ENCODE measurements around the gene CDYL2.
"Not testable (repeated sequence)": the region's sequence is repeated elsewhere in the genome, so short reads cannot be mapped to it uniquely, and the experiment has no call there.

CDYL2 gene

GRCh38 chr16:80806927-80807340 is 2.5 kb upstream of the CDYL2 start:
- DNase-seq = no peak

GRCh38 chr16:80806289-80806688 is 1.9 kb upstream of the CDYL2 start:
- no peak for DNase-seq

DNA sequence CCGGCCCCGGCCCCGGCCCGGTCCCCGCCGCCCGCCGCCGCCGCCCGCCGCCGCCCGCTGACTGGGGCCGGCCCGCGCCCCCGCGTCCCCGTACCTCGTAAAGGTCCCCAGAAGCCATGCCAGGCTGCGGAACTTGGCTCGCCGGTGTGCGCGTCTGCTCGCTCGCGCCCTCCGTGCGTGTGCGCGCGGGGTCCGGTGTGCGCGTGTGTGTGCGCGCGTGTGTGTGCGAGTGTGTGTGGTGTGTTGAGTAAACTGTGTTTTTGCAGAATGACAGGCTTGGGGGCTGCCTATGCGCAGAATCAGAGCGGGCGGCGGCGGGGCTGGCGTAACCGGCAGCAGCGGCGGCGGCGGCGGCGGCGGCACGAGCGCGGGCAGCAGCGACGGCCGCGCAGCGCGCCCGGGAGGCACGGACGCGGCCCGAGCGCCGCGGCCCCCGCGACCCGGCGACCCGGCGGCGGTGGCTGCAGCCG is 307 bp downstream of the CDYL2 start:
- no peak for DNase-seq

- no peak for DNase-seq
Measured at GRCh38 chr16:80803339-80804055, 901 bp downstream of the CDYL2 start.

DNA sequence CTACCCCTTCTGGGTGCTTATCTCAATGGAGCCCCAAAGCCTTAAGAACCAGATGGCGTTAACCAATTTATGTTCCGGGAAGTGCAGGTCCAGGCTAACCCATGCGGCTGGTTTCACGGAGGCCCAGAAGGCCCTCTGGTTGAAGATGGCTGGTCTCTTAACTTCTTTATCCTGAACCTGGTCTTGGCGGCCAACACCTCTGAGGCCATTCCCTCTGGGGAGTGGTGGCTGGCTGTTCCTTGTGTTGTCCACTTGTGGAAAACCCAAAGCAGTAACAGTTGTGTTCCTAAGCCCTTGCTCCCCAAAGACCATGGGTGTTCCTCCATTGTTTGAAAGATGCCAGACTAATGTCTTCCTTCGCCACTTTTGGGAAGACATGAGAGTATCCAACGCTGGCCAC is 1.5 kb downstream of the CDYL2 start:
- no peak for DNase-seq

- no peak for DNase-seq
Measured at GRCh38 chr16:80802138-80802537, 2.3 kb downstream of the CDYL2 start.

GRCh38 chr16:80794071-80794470 is 10.3 kb downstream of the CDYL2 start:
- DNase-seq = no peak

- DNase-seq = no peak
Measured at GRCh38 chr16:80792031-80792430, 12.4 kb downstream of the CDYL2 start.

DNA sequence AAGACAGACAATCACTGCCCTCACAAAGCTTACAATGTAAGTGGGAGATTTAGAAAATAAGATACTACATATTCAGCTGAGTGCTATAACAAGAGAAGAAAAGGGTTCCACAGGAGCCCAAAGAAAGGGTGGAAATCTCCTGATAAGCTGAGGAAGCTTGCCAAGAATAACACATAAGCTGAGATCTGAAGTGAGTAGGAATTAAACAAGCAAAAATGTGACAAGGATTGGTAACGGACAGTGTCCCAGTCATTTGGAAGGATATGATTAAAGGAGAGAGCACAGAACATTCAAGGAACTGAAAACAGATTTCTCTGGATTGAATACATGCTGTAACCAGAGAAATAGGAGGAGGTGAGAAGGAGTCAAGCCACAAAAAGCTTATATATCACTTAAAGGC is 13.0 kb downstream of the CDYL2 start:
- DNase-seq = no peak

- no peak for DNase-seq
Measured at GRCh38 chr16:80790751-80791150, 13.6 kb downstream of the CDYL2 start.

DNA sequence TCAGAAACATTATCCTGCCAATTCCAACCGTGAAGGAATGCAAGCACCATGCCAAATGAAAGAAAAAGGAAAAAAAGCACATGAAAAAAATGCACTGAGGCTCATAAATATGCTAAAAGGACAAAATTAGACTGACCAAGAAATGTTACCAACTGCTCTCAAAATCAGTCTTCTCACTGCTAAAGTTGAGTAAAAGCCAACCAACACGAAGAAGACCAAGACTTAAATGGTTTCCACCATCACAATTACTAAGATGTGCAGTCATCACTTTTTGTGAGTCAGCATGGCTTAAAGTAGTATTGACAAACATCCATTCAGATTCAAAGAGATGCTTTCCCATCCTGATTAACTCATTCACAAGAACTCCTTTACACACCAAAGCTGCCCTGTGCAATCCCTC is 16.4 kb downstream of the CDYL2 start:
- DNase-seq = no peak

DNA sequence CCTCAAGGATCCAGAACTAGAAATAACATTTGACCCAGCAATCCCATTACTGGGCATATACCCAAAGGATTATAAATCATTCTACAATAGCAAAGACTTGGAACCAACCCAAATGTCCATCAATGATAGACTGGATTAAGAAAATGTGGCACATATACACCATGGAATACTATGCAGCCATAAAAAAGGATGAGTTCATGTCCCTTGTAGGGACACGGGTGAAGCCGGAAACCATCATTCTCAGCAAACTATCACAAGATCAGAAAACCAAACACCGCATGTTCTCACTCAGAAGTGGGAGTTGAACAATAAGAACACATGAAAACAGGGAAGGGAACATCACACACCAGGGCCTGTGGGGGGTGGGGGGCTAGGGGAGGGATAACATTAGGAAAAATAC is 17.8 kb downstream of the CDYL2 start:
- not testable (repeated sequence) for DNase-seq

DNA sequence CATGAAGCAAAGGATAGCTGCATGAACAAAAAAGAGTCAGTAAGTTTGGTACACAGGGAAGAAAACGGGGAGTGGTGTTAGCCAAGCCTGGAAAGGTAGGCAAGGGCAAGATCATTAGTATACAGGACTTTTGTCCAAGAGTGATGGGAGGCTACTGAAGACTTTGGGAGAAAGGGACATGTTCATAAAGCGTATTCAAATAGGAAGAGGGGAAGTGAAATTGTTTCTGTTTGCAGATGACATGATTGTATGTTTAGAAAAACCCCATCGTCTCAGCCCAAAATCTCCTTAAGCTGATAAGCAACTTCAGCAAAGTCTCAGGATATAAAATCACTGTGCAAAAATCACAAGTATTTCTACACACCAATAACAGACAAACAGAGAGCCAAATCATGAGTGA is 19.4 kb downstream of the CDYL2 start:
- DNase-seq = no peak

DNA sequence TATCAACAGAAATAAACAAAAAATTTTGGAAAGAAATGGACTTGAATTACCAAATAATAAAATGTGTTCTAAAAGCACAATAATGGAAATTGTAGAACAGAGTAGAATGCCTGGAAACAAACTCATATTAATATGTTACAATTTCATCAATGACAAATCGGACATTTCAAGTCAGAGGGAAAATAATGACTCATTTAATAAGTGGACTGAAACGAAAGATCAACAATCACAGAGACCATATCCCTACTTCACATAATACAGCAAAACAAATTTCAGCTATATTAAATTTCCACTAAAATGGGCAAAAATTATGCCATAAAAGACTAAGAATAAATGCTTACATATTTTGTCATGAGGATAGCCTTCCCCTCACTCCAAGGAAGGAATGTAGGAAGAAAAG is 25.7 kb downstream of the CDYL2 start:
- no peak for DNase-seq

GRCh38 chr16:80776856-80777255 is 27.5 kb downstream of the CDYL2 start:
- DNase-seq = no peak

- no peak for DNase-seq
Measured at GRCh38 chr16:80775450-80775849, 28.9 kb downstream of the CDYL2 start.

DNA sequence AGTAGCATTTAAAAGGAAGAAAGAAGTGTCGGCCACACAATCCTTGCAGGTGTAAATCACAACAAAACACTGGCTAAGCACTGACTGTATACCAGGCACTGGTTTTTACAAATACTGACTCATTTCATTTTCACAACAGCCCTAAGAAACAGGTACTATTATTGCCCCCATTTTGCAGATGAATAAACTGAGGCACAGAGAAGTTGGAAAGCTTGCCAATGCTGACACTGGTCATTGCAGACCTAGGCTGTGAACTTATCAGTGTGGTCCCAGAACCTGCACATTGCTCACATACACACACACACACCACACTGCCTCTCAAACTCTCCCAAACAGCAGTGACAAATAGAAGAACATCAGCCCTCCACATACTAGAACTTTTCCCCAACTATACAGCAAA is 37.6 kb downstream of the CDYL2 start:
- DNase-seq = no peak

- no peak for DNase-seq
Measured at GRCh38 chr16:80759419-80760162, 44.8 kb downstream of the CDYL2 start.

- no peak for DNase-seq
Measured at GRCh38 chr16:80754476-80754875, 49.9 kb downstream of the CDYL2 start.

- no peak for DNase-seq
Measured at GRCh38 chr16:80752541-80752940, 51.9 kb downstream of the CDYL2 start.

DNA sequence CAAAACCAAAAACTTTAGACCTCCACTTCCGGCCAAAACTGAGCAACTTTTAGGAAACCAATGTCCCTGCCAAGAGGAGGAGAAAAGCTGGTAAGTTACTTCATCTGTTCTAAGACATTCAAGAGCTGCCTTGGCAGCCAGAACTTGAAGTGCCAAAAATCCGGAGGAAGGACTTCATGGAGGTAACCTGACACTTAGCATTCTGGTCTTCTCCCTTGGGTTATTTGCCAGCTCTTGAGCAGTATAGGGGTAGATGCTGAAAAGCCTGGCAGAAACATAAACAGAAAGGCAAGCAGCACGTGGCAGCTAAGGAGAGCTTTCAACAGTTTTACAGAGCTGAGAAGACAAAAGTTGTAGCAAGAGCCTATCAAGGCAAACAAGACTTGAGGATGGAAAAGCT is 53.2 kb downstream of the CDYL2 start:
- DNase-seq = no peak

- no peak for DNase-seq
Measured at GRCh38 chr16:80746231-80746630, 58.2 kb downstream of the CDYL2 start.

DNA sequence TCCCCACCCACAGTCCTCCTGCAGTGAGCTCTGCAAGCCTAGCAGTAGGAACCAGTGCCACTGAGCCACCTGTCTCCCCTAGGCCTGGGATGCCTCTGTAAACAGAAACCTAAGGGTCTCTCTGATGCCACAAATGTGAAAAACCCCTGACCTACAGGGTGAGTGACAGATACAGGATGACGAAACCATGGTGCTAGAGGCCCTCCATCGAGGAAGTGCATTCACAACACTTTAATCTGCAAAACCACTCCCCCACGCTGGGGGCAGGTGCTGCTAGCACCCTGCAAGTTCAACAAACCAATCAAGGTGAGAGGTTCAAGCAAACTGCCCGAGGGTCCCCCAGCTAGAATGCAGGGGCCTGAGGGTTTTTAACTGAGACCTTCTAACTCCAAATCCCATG is 59.5 kb downstream of the CDYL2 start:
- DNase-seq = no peak

DNA sequence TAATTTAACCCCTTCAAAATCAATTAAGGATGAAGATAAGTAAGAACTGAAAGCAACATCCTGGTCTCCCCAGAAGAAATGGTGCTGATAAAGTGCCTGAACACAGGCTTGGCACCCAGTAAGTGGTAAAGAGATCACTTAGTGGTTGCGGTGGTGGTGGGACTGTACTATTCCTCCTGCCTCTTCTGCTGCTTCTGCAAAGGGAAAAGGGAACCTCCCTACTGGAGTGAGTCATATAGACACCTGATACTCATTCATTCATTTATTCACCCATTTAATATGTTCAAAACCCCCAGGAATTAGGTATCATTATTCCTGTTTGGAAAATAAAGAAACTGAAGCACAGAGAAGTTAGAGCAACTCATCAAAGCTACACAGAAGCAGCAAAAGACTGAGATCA is 60.6 kb downstream of the CDYL2 start:
- no peak for DNase-seq

DNA sequence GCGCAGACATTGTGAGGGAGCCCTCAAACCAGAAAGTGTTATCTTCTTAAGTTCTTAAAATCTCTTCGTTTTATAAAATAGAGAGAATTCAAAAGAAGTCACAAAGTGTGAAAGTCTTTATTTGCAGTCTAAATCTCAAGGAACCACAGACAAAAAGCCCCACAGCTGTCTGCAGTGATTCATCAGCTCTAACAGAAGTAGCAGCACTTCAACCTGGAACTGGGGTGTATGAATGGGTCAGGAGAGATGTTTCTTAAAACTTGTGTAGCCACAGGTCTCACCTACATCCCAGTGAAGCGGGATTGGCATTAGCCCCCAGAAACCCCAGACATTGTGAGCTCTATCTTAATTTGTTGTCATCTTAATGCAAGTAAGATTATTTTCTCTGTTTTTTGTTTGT is 61.1 kb downstream of the CDYL2 start:
- DNase-seq = no peak
